Coronary artery (tissue), 2 donors: ENCODE results near the gene MAGOH.

ENCODE experiments used
- DNase-seq: peaks from one replicate; pipeline ENCODE4 v3.0.0-alpha.2; 2017; ENCODE audit warnings: low spot score
- H3K27ac ChIP-seq, 2 donors: fragments of 200-600 bp; sonication (generic); one replicate each; pipeline ENCODE4 v1.5.1; 2016 to 2019
- H3K4me3 ChIP-seq: fragments of 200-600 bp; sonication (generic); 2 replicates; pipeline ENCODE4 v1.5.1; 2016; ENCODE audit warnings: mild to moderate bottlenecking, moderate library complexity
- TF ChIP-seq, protein P1 (sequence below): fragments of 200-600 bp; sonication (generic); IDR thresholded peaks from one replicate; pipeline ENCODE4 v1.5.1; 2019; ENCODE audit warnings: antibody characterized with exemption

MAGOH gene

DNA sequence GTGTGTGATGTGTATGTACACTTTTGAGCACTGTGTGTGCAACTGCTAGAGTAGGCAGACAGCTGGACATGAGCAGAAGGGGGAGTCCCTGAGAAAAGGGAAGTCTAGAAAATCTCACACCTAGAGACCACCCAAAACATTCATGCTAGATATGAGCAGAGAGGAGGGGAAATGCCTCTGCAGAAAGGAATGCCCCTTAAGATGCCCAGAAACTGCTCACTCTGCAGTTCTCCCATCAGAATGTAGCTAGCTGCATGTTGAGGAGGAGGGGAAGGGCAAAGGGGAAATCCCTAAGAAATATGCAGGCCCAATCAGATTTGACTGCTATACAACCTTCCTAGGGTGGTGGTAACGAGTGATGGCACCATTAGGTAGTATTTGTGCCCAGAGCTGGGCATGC, 31.8 kb upstream of the MAGOH start:
- no peak for DNase-seq
- Histone ChIP-seq H3K27ac (no peak overlapping the region), H3K4me3 (no peak overlapping the region)
- TF ChIP-seq, protein P1, sequence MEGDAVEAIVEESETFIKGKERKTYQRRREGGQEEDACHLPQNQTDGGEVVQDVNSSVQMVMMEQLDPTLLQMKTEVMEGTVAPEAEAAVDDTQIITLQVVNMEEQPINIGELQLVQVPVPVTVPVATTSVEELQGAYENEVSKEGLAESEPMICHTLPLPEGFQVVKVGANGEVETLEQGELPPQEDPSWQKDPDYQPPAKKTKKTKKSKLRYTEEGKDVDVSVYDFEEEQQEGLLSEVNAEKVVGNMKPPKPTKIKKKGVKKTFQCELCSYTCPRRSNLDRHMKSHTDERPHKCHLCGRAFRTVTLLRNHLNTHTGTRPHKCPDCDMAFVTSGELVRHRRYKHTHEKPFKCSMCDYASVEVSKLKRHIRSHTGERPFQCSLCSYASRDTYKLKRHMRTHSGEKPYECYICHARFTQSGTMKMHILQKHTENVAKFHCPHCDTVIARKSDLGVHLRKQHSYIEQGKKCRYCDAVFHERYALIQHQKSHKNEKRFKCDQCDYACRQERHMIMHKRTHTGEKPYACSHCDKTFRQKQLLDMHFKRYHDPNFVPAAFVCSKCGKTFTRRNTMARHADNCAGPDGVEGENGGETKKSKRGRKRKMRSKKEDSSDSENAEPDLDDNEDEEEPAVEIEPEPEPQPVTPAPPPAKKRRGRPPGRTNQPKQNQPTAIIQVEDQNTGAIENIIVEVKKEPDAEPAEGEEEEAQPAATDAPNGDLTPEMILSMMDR, result no peak

DNA sequence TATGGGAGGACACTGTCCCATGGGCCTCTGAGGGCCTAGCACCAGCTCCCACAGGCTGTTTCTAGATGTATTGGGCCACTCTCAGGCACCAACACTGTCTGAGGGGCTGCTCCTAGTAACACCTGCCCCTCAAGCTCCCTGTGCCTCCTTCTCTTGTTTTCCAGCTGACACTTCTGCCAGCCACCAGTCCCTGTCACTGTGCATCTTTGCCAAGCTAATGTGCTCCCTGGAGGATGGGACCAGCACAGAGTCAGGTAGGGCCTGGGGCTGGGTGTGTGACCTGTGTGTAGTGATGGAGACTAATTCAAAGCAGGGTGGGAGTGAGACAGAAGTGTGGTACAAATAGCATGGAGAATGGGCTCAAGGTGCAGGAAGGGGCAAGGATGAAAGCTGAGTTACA, 29.4 kb upstream of the MAGOH start:
- peak; percentile 58 for DNase-seq
- Histone ChIP-seq H3K27ac (no peak overlapping the region), H3K4me3 (no peak overlapping the region)
- TF ChIP-seq, protein P1, result no peak

DNA sequence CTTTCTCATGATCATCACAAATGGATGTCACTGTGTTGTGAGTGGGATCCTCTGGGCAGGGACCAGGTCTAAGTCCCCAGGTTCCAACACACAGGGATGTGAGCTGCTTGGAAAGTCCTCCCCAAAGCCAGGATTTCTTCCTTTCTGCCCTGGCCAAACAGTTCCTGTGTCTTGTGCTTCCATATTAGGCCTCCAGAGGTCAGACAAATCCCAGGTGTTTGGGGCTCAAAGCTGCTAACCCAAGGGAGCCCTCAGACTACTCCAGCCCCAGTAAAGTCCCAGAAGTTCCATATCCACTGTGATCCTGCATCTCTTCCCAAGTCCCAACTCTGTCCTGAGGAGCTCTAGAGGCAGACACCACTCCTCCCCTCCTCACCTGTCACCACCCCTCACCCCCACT, 27.7 kb upstream of the MAGOH start:
- Histone ChIP-seq H3K4me3 (no peak overlapping the region), H3K27ac (no peak overlapping the region)
- no peak for DNase-seq
- TF ChIP-seq, protein P1, result no peak

DNA sequence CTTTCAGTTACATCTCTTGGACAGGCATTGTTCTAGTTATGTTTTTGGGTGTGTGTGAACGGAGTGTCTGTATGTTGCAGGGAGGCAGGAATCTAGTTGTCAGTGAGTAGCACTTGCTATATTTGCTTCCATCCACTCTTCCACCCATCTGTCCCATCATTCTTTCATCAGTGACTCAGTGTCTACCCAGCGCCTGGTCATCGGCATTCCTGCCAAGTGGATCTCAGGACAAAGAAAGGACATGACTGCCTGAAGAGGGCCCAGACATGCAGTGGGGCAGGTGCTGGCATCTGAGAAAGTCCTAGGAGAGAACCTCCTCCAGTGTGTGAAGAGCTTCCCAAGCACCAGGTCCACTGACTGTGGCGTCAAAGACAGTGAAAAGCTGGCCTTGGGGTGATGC, 27.3 kb upstream of the MAGOH start:
- Histone ChIP-seq H3K4me3 (no peak overlapping the region), H3K27ac (no peak overlapping the region)
- DNase-seq, result no peak
- TF ChIP-seq, protein P1, result no peak

DNA sequence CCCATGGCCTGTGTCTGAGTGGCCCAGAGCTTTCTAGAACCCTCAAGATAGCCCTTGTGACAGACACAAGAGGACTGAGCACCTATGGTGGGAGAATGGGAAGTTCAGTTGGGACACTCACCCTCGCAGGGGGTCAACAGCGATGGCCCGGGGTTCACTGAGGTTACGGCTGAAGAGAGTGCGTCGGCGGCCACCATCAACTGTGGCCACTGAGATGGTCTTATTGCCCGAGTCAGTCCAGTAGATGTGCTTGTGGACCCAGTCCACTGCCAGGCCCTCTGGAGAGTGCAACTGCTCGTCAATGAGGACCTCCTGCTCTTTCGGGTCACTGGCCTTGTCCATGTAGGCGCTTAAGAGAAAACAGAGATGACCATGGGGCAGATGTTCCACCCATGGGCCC, 25.7 kb upstream of the MAGOH start:
- no peak overlapping the region for H3K4me3 ChIP-seq
- no peak overlapping the region for H3K27ac ChIP-seq
- TF ChIP-seq, protein P1, result no peak
- no peak for DNase-seq

DNA sequence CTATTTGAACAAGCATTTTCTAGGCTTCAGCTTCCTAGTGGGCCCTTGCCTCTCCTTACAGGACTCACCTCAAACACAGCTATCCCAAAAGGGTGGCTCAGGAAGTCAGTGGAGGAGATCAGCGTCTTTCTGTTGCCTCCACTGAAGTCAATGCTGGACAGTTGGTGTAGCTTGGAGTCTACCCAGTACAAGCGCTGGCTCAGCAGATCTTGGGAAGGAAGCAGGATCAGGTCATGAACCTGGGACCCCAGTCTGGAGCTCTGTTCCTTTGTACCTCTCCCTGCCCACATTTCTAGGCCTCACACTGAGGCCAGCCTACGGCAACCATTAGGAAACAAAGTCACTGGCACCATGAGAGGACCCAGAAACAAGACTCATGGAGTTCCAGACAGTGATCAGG, 23.7 kb upstream of the MAGOH start:
- TF ChIP-seq, protein P1, result no peak
- Histone ChIP-seq H3K4me3 (no peak overlapping the region), H3K27ac (no peak overlapping the region)
- DNase-seq, result no peak

DNA sequence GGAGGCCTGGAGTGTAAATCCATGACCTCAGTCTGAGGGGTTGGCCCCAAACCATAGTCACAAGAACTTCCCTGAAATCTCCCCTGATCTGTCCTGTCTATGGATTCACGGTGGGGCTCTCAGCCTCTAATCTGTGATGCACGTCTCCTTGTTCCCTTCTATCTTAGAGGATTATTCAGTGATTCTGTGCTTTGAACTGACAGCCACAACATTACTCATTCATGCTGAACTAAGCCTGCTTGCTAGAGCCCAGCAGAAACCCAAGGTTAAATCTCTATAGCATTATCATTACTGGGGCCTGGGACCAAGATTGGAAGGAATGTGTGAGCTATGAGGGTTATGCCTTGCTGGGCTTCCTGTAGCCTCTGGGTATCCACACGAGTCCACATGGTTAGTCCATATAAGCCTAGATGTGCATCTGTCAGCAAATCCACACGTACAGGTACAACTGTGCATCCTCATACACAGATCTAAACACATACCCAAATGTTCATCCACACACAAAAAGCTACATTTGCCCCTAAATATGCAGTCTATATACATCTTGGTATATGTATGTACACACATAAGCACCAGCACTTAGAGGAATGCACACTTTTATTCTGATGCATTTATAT, 22.4 kb upstream of the MAGOH start:
- H3K4me3 ChIP-seq, result no peak overlapping the region
- TF ChIP-seq, protein P1, result no peak
- H3K27ac ChIP-seq, result no peak overlapping the region
- DNase-seq, result no peak
